ENCODE results near the gene SCAANT1.

Gene SCAANT1

GRCh38 chr3:63946753-63947152 is 34.6 kb upstream of the SCAANT1 start:
- Histone ChIP-seq H3K14ac (ENCODE audit: low read length in 2 of 2) (no peak overlapping the region), H4K8ac (ENCODE audit: low read length) (no peak overlapping the region), H2BK120ac (ENCODE audit: low read depth, low read length) (no peak overlapping the region), H2BK5ac (ENCODE audit: low read depth, low read length, poor library complexity, severe bottlenecking) (no peak overlapping the region), H3K9me3 (ENCODE audit: control insufficient read depth, low read length) (no peaks in the 10 kb centered on the region), H3K27ac (ENCODE audit: low read length, poor library complexity, severe bottlenecking) (no peak overlapping the region), H2BK12ac (ENCODE audit: low read length in 2 of 2) (no peak overlapping the region), H3K4ac (ENCODE audit: low read depth in 1 of 2, low read length in 2 of 2) (no peak overlapping the region), H3K23ac (ENCODE audit: low read length in 2 of 2) (no peak overlapping the region), H3K9ac (ENCODE audit: low read length) (no peak overlapping the region), H2AFZ (ENCODE audit: low read depth, low read length) (no peak overlapping the region), H2AK5ac (ENCODE audit: low read length, severe bottlenecking) (no peak overlapping the region), H4K91ac (ENCODE audit: low read length) (peak overlapping the region; percentile 16), H3K4me3 (ENCODE audit: insufficient read depth in 1 of 2, low read depth in 1 of 2, low read length in 2 of 2) (no peak overlapping the region), H3K27me3 (ENCODE audit: control insufficient read depth in 1 of 2, insufficient read depth in 1 of 2, low read length in 2 of 2) (no peaks in the 10 kb centered on the region), H2BK15ac (ENCODE audit: low read depth, poor library complexity, severe bottlenecking) (no peak overlapping the region), H3K4me1 (ENCODE audit: control insufficient read depth, insufficient read depth, low read depth, low read length) (peaks cover 5% of the 10 kb centered on the region), H3K18ac (ENCODE audit: low read depth in 1 of 2, low read length in 2 of 2) (no peak overlapping the region), H3K36me3 (ENCODE audit: control insufficient read depth in 1 of 2, insufficient read depth in 2 of 2, low read depth in 1 of 2, low read length in 2 of 2) (peaks cover 7 to 35% of the 10 kb centered on the region in 2 experiments), H3K4me2 (ENCODE audit: low read length, poor library complexity, severe bottlenecking) (no peak overlapping the region), H3K79me1 (replicated peaks; ENCODE audit: low read length, poor library complexity, severe bottlenecking) (peaks cover 43% of the 10 kb centered on the region)
- no peak for DNase-seq
- 100% methylated on average over 2 of the region's 2 CpGs for WGBS

GRCh38 chr3:63945558-63946096 is 33.4 kb upstream of the SCAANT1 start:
- H3K4ac ChIP-seq (ENCODE audit: low read depth in 1 of 2, low read length in 2 of 2), result no peak overlapping the region
- peaks cover 7 to 34% of the 10 kb centered on the region in 2 experiments for H3K36me3 ChIP-seq (ENCODE audit: control insufficient read depth in 1 of 2, insufficient read depth in 2 of 2, low read depth in 1 of 2, low read length in 2 of 2)
- H4K91ac ChIP-seq (ENCODE audit: low read length), result no peak overlapping the region
- H3K27ac ChIP-seq (ENCODE audit: low read length, poor library complexity, severe bottlenecking), result no peak overlapping the region
- H3K4me2 ChIP-seq (ENCODE audit: low read length, poor library complexity, severe bottlenecking), result no peak overlapping the region
- H2AK5ac ChIP-seq (ENCODE audit: low read length, severe bottlenecking), result no peak overlapping the region
- 84% methylated on average over 3 of the region's 3 CpGs for WGBS
- H3K14ac ChIP-seq (ENCODE audit: low read length in 2 of 2), result no peak overlapping the region
- no peak overlapping the region for H2BK15ac ChIP-seq (ENCODE audit: low read depth, poor library complexity, severe bottlenecking)
- no peaks in the 10 kb centered on the region for H3K27me3 ChIP-seq (ENCODE audit: control insufficient read depth in 1 of 2, insufficient read depth in 1 of 2, low read length in 2 of 2)
- no peak overlapping the region for H2AFZ ChIP-seq (ENCODE audit: low read depth, low read length)
- no peak overlapping the region for H3K9ac ChIP-seq (ENCODE audit: low read length)
- H2BK12ac ChIP-seq (ENCODE audit: low read length in 2 of 2), result peak overlapping the region in 1 of 2 experiments; percentile 83
- H3K9me3 ChIP-seq (ENCODE audit: control insufficient read depth, low read length), result no peaks in the 10 kb centered on the region
- H2BK120ac ChIP-seq (ENCODE audit: low read depth, low read length), result no peak overlapping the region
- H3K23ac ChIP-seq (ENCODE audit: low read length in 2 of 2), result no peak overlapping the region
- H3K4me3 ChIP-seq (ENCODE audit: insufficient read depth in 1 of 2, low read depth in 1 of 2, low read length in 2 of 2), result no peak overlapping the region
- no peak overlapping the region for H2BK5ac ChIP-seq (ENCODE audit: low read depth, low read length, poor library complexity, severe bottlenecking)
- H4K8ac ChIP-seq (ENCODE audit: low read length), result no peak overlapping the region
- peaks cover 48% of the 10 kb centered on the region for H3K79me1 ChIP-seq (replicated peaks; ENCODE audit: low read length, poor library complexity, severe bottlenecking)
- H3K18ac ChIP-seq (ENCODE audit: low read depth in 1 of 2, low read length in 2 of 2), result no peak overlapping the region
- no peak for DNase-seq
- peaks cover 5% of the 10 kb centered on the region for H3K4me1 ChIP-seq (ENCODE audit: control insufficient read depth, insufficient read depth, low read depth, low read length)

DNA sequence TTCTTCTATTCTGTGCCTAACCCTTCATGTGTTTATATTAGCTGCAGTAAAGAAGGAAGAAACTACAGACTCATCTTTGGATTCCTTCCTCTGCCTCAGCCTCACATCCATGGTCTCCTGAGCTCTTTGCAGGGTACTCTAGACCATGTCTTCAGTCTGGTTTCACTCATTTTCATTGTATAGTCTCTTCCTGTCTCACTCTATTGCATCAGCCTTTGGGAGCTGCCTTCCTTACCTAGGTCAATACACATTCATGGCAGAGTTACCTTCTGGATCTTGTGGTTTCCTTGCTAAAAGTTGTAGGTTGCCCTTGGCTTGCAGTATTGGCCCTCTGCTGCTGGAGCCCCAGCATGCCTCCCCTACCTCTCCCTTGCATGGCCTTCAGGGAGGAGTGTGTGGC is 31.5 kb upstream of the SCAANT1 start:
- Histone ChIP-seq H2AK5ac (ENCODE audit: low read length, severe bottlenecking) (no peak overlapping the region), H3K4me1 (ENCODE audit: control insufficient read depth, insufficient read depth, low read depth, low read length) (peaks cover 5% of the 10 kb centered on the region), H3K27me3 (ENCODE audit: control insufficient read depth in 1 of 2, insufficient read depth in 1 of 2, low read length in 2 of 2) (no peaks in the 10 kb centered on the region), H3K4me3 (ENCODE audit: insufficient read depth in 1 of 2, low read depth in 1 of 2, low read length in 2 of 2) (no peak overlapping the region), H4K8ac (ENCODE audit: low read length) (no peak overlapping the region), H2BK5ac (ENCODE audit: low read depth, low read length, poor library complexity, severe bottlenecking) (no peak overlapping the region), H3K36me3 (ENCODE audit: control insufficient read depth in 1 of 2, insufficient read depth in 2 of 2, low read depth in 1 of 2, low read length in 2 of 2) (peaks cover 7 to 40% of the 10 kb centered on the region in 2 experiments), H3K18ac (ENCODE audit: low read depth in 1 of 2, low read length in 2 of 2) (no peak overlapping the region), H2BK120ac (ENCODE audit: low read depth, low read length) (no peak overlapping the region), H3K79me1 (replicated peaks; ENCODE audit: low read length, poor library complexity, severe bottlenecking) (peaks cover 51% of the 10 kb centered on the region), H2AFZ (ENCODE audit: low read depth, low read length) (no peak overlapping the region), H3K4ac (ENCODE audit: low read depth in 1 of 2, low read length in 2 of 2) (no peak overlapping the region), H4K91ac (ENCODE audit: low read length) (no peak overlapping the region), H3K9ac (ENCODE audit: low read length) (no peak overlapping the region), H2BK15ac (ENCODE audit: low read depth, poor library complexity, severe bottlenecking) (no peak overlapping the region), H3K4me2 (ENCODE audit: low read length, poor library complexity, severe bottlenecking) (no peak overlapping the region), H3K14ac (ENCODE audit: low read length in 2 of 2) (no peak overlapping the region), H3K27ac (ENCODE audit: low read length, poor library complexity, severe bottlenecking) (no peak overlapping the region), H2BK12ac (ENCODE audit: low read length in 2 of 2) (peak overlapping the region in 1 of 2 experiments; percentile 18), H3K9me3 (ENCODE audit: control insufficient read depth, low read length) (no peaks in the 10 kb centered on the region), H3K23ac (ENCODE audit: low read length in 2 of 2) (no peak overlapping the region)
- DNase-seq, result no peak

- Histone ChIP-seq H2AK5ac (ENCODE audit: low read length, severe bottlenecking) (no peak overlapping the region), H3K4me3 (ENCODE audit: insufficient read depth in 1 of 2, low read depth in 1 of 2, low read length in 2 of 2) (no peak overlapping the region), H3K4me1 (ENCODE audit: control insufficient read depth, insufficient read depth, low read depth, low read length) (peaks cover 3% of the 10 kb centered on the region), H2BK120ac (ENCODE audit: low read depth, low read length) (no peak overlapping the region), H3K27me3 (ENCODE audit: control insufficient read depth in 1 of 2, insufficient read depth in 1 of 2, low read length in 2 of 2) (no peaks in the 10 kb centered on the region), H3K9me3 (ENCODE audit: control insufficient read depth, low read length) (no peaks in the 10 kb centered on the region), H2AFZ (ENCODE audit: low read depth, low read length) (no peak overlapping the region), H3K9ac (ENCODE audit: low read length) (no peak overlapping the region), H4K8ac (ENCODE audit: low read length) (no peak overlapping the region), H3K27ac (ENCODE audit: low read length, poor library complexity, severe bottlenecking) (no peak overlapping the region), H3K23ac (ENCODE audit: low read length in 2 of 2) (no peak overlapping the region), H2BK15ac (ENCODE audit: low read depth, poor library complexity, severe bottlenecking) (no peak overlapping the region), H3K4ac (ENCODE audit: low read depth in 1 of 2, low read length in 2 of 2) (no peak overlapping the region), H3K18ac (ENCODE audit: low read depth in 1 of 2, low read length in 2 of 2) (no peak overlapping the region), H3K14ac (ENCODE audit: low read length in 2 of 2) (no peak overlapping the region), H2BK5ac (ENCODE audit: low read depth, low read length, poor library complexity, severe bottlenecking) (no peak overlapping the region), H3K36me3 (ENCODE audit: control insufficient read depth in 1 of 2, insufficient read depth in 2 of 2, low read depth in 1 of 2, low read length in 2 of 2) (peaks cover 7 to 40% of the 10 kb centered on the region in 2 experiments), H4K91ac (ENCODE audit: low read length) (no peak overlapping the region), H3K79me1 (replicated peaks; ENCODE audit: low read length, poor library complexity, severe bottlenecking) (peaks cover 45% of the 10 kb centered on the region), H2BK12ac (ENCODE audit: low read length in 2 of 2) (no peak overlapping the region), H3K4me2 (ENCODE audit: low read length, poor library complexity, severe bottlenecking) (no peak overlapping the region)
- DNase-seq, result no peak
Measured at GRCh38 chr3:63942528-63942927, 30.3 kb upstream of the SCAANT1 start.

All from mesenchymal stem cell (in vitro differentiated cells and primary cell).